ENCODE results near the gene CD40.
A peak's percentile ranks its signal among the peaks of the same experiment; 100 is the strongest.
"Not testable (repeated sequence)": the region's sequence is repeated elsewhere in the genome, so short reads cannot be mapped to it uniquely, and the experiment has no call there.

Gene CD40

GRCh38 chr20:46099491-46100287, 18.4 kb upstream of the CD40 start:
- DNase-seq, result peak in 1 of 2 experiments; percentile 11

- DNase-seq, result not testable (repeated sequence)
Observed at GRCh38 chr20:46100444-46100843, 17.7 kb upstream of the CD40 start.

GRCh38 chr20:46100988-46101387, 17.1 kb upstream of the CD40 start:
- no peak for DNase-seq

- no peak for DNase-seq
Observed at GRCh38 chr20:46101957-46102356, 16.2 kb upstream of the CD40 start.

- DNase-seq, result no peak
Observed at GRCh38 chr20:46102940-46103339, 15.2 kb upstream of the CD40 start.

- DNase-seq, result no peak
Observed at GRCh38 chr20:46104262-46104661, 13.9 kb upstream of the CD40 start.

- DNase-seq, result no peak
Observed at GRCh38 chr20:46107061-46107460, 11.1 kb upstream of the CD40 start.

- no peak for DNase-seq
Observed at GRCh38 chr20:46108435-46108841, 9.7 kb upstream of the CD40 start.

GRCh38 chr20:46108976-46109375, 9.1 kb upstream of the CD40 start:
- no peak for DNase-seq

- DNase-seq, result no peak
Observed at GRCh38 chr20:46111028-46111835, 6.9 kb upstream of the CD40 start.

GRCh38 chr20:46111836-46112212, 6.3 kb upstream of the CD40 start:
- DNase-seq, result no peak

GRCh38 chr20:46112430-46113112, 5.5 kb upstream of the CD40 start:
- DNase-seq, result no peak

- DNase-seq, result no peak
Observed at GRCh38 chr20:46113113-46113470, 5.0 kb upstream of the CD40 start.

- no peak for DNase-seq
Observed at GRCh38 chr20:46114449-46114848, 3.7 kb upstream of the CD40 start.

- DNase-seq, result no peak
Observed at GRCh38 chr20:46118481-46119020, 437 bp downstream of the CD40 start.

- no peak for DNase-seq
Observed at GRCh38 chr20:46119028-46119546, 973 bp downstream of the CD40 start.

- no peak for DNase-seq
Observed at GRCh38 chr20:46119547-46119946, 1.4 kb downstream of the CD40 start.

- no peak for DNase-seq
Observed at GRCh38 chr20:46120136-46120535, 2.0 kb downstream of the CD40 start.

- DNase-seq, result no peak
Observed at GRCh38 chr20:46121184-46121930, 3.2 kb downstream of the CD40 start.

GRCh38 chr20:46122071-46122470, 4.0 kb downstream of the CD40 start:
- no peak for DNase-seq

GRCh38 chr20:46122516-46123481, 4.7 kb downstream of the CD40 start:
- no peak for DNase-seq
